Hepatocyte (in vitro differentiated cells): ENCODE measurements around the gene TNRC6A. TPM values are rescaled to one million over a fixed set of nuclear protein-coding genes. Genes with fewer than 3 reads are reported as not detected.

Source experiments
- DNase-seq: peaks from one replicate; pipeline ENCODE4 v3.0.0-alpha.2; 2016; ENCODE audit warnings: low spot score
- H2AFZ ChIP-seq: fragments of 200-600 bp; sonication (generic); 2 replicates; pipeline ENCODE4 v1.6.0; 2016; ENCODE audit warnings: antibody characterized with exemption, mild to moderate bottlenecking
- H3K27ac ChIP-seq: fragments of 200-600 bp; sonication (generic); 2 replicates; pipeline ENCODE4 v1.5.1; 2016; ENCODE audit warnings: mild to moderate bottlenecking
- H3K27me3 ChIP-seq: fragments of 200-600 bp; sonication (generic); 2 replicates; pipeline ENCODE4 v1.6.1; 2016
- H3K36me3 ChIP-seq: fragments of 200-600 bp; sonication (generic); replicated peaks from 2 replicates; pipeline ENCODE4 v1.5.1; 2016; ENCODE audit warnings: low read depth; ENCODE audit not compliant: insufficient read depth
- H3K4me1 ChIP-seq: fragments of 200-600 bp; sonication (generic); 2 replicates; pipeline ENCODE4 v1.5.1; 2016; ENCODE audit warnings: mild to moderate bottlenecking, moderate library complexity; ENCODE audit not compliant: insufficient read depth
- H3K4me2 ChIP-seq: fragments of 200-600 bp; sonication (generic); 2 replicates; pipeline ENCODE4 v1.6.0; 2016
- H3K4me3 ChIP-seq: fragments of 200-600 bp; sonication (generic); 2 replicates; pipeline ENCODE4 v1.5.1; 2016; ENCODE audit warnings: mild to moderate bottlenecking
- H3K79me2 ChIP-seq: fragments of 200-600 bp; sonication (generic); 2 replicates; pipeline ENCODE4 v1.6.0; 2017; ENCODE audit warnings: mild to moderate bottlenecking
- H3K9me2 ChIP-seq: fragments of 200-600 bp; sonication (generic); replicated peaks from 2 replicates; pipeline ENCODE4 v1.6.0; 2017; ENCODE audit warnings: mild to moderate bottlenecking; ENCODE audit not compliant: insufficient read depth
- H3K9me3 ChIP-seq: fragments of 200-600 bp; sonication (generic); 2 replicates; pipeline ENCODE4 v1.5.1; 2016; ENCODE audit warnings: low read depth, mild to moderate bottlenecking
- H4K20me1 ChIP-seq: fragments of 200-600 bp; sonication (generic); 2 replicates; pipeline ENCODE4 v1.6.0; 2016; ENCODE audit warnings: mild to moderate bottlenecking; ENCODE audit not compliant: insufficient read depth, poor library complexity, severe bottlenecking
- EZH2 ChIP-seq: fragments of 200-600 bp; sonication (generic); IDR thresholded peaks from 2 replicates; pipeline ENCODE4 v1.6.1; 2016; ENCODE audit warnings: antibody characterized with exemption, mild to moderate bottlenecking, borderline replicate concordance
- EZH2phosphoT487 ChIP-seq: fragments of 200-600 bp; sonication (generic); IDR thresholded peaks from one replicate; pipeline ENCODE4 v1.6.1; 2018; ENCODE audit warnings: antibody characterized with exemption, mild to moderate bottlenecking, low read depth, moderate library complexity; ENCODE audit not compliant: unreplicated experiment, severe bottlenecking
- WGBS: methylation state at CpG from one replicate; pipeline ENCODE4 v1.1.6; 2016; ENCODE audit warnings: low lambda C conversion rate; ENCODE audit errors: missing lambda C conversion rate; 5-methylcytosine and 5-hydroxymethylcytosine counted together
- polyA plus RNA-seq: library from polyadenylated mRNA; unstranded; fragments of >200 nt; fragmentation: Nextera tagmentation; extraction: Ambion mirVana; gene quantifications from 2 replicates; pipeline ENCODE4 v1.2.1, GENCODE V29; 2016
- total RNA-seq: library from RNA; depleted of rRNA; stranded (reverse); fragments of >200 nt; gene quantifications from 2 replicates; pipeline ENCODE4 v1.2.3, GENCODE V29; 2014
- TF ChIP-seq, protein P1 (sequence below): fragments of 200-600 bp; sonication (generic); IDR thresholded peaks from 2 replicates; pipeline ENCODE4 v1.5.1; 2016; ENCODE audit warnings: antibody characterized with exemption, mild to moderate bottlenecking; ENCODE audit not compliant: poor library complexity

The TNRC6A gene
- total and polyA plus RNA-seq, 2 experiments from 2014 or later = 17.1 to 52.8 TPM

DNA sequence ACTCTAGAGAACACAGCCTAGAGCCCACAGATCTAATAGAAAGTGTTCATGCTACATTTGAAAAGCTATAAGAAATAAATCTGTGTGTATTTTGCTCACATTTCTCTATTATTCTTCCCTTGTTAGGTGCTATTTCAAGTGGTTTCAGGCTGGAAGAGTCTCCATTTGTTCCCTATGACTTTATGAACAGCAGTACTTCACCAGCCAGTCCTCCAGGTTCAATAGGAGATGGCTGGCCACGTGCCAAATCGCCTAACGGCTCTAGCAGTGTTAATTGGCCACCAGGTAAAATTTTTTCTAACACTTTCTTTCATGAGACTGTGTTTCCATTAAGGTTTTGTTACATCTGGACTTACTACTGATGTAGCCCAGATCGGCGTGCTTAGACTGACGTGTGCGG lies 85.6 kb downstream of the TNRC6A start:
- Histone ChIP-seq H3K9me3 (no peaks in the 10 kb centered on the region), H3K4me1 (no peaks in the 10 kb centered on the region), H3K4me2 (no peak overlapping the region), H3K27me3 (no peaks in the 10 kb centered on the region), H2AFZ (no peak overlapping the region), H3K36me3 (no peaks in the 10 kb centered on the region), H3K79me2 (no peaks in the 10 kb centered on the region), H3K27ac (no peak overlapping the region), H3K4me3 (no peak overlapping the region), H3K9me2 (no peaks in the 10 kb centered on the region), H4K20me1 (no peaks in the 10 kb centered on the region)
- 97% methylated on average over 7 of the region's 7 CpGs for WGBS
- TF ChIP-seq EZH2 = no peak
- no peak for TF ChIP-seq EZH2phosphoT487
- TF ChIP-seq, protein P1, sequence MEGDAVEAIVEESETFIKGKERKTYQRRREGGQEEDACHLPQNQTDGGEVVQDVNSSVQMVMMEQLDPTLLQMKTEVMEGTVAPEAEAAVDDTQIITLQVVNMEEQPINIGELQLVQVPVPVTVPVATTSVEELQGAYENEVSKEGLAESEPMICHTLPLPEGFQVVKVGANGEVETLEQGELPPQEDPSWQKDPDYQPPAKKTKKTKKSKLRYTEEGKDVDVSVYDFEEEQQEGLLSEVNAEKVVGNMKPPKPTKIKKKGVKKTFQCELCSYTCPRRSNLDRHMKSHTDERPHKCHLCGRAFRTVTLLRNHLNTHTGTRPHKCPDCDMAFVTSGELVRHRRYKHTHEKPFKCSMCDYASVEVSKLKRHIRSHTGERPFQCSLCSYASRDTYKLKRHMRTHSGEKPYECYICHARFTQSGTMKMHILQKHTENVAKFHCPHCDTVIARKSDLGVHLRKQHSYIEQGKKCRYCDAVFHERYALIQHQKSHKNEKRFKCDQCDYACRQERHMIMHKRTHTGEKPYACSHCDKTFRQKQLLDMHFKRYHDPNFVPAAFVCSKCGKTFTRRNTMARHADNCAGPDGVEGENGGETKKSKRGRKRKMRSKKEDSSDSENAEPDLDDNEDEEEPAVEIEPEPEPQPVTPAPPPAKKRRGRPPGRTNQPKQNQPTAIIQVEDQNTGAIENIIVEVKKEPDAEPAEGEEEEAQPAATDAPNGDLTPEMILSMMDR = no peak
- DNase-seq = no peak

- 91% methylated on average over 6 of the region's 6 CpGs for WGBS
- H2AFZ ChIP-seq = no peak overlapping the region
- H3K4me3 ChIP-seq = no peak overlapping the region
- H3K9me3 ChIP-seq = no peaks in the 10 kb centered on the region
- H3K27ac ChIP-seq = no peak overlapping the region
- H3K36me3 ChIP-seq = no peaks in the 10 kb centered on the region
- no peaks in the 10 kb centered on the region for H3K79me2 ChIP-seq
- no peaks in the 10 kb centered on the region for H3K4me1 ChIP-seq
- no peaks in the 10 kb centered on the region for H3K9me2 ChIP-seq
- TF ChIP-seq EZH2 (no peak), EZH2phosphoT487 (no peak)
- TF ChIP-seq, protein P1 = no peak
- H3K27me3 ChIP-seq = no peaks in the 10 kb centered on the region
- no peak for DNase-seq
- no peaks in the 10 kb centered on the region for H4K20me1 ChIP-seq
- H3K4me2 ChIP-seq = no peak overlapping the region
Measured at GRCh38 chr16:24816688-24817087, 87.2 kb downstream of the TNRC6A start.

DNA sequence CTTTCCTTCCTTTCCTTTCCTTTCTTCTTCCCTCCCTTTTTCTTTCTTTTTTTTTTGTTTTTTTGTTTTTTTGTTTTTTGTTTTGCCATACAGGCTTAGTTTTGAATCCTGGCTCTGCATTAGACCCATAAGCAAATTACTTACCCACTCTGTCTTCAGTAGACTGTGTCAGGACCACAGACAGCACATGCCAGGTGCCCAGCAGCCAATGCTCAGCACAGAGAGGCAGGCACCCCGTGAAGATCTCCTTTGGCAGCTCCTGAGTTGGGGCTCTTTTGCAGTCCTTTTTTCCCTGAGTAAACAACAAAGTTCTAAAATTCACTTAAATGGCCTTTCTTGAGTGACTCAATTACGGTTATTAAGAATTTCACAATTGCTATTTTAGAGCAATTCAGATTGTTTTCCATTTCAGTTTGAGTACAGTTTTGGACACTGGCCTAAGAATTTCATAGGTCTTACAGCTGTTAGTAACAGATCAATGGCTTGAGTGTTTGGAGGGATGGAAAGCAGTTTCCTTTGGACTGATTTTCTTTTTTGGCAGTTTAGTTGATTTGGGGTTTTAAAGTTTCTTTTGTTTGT lies 90.1 kb downstream of the TNRC6A start:
- Histone ChIP-seq H3K4me2 (no peak overlapping the region), H3K4me1 (no peaks in the 10 kb centered on the region), H3K27ac (no peak overlapping the region), H2AFZ (no peak overlapping the region), H4K20me1 (no peaks in the 10 kb centered on the region), H3K27me3 (no peaks in the 10 kb centered on the region), H3K36me3 (no peaks in the 10 kb centered on the region), H3K9me2 (no peaks in the 10 kb centered on the region), H3K79me2 (no peaks in the 10 kb centered on the region), H3K9me3 (no peaks in the 10 kb centered on the region), H3K4me3 (no peak overlapping the region)
- WGBS = 65% methylated on average over 2 of the region's 2 CpGs
- DNase-seq = no peak
- TF ChIP-seq, protein P1 = no peak
- TF ChIP-seq EZH2phosphoT487 (no peak), EZH2 (no peak)

DNA sequence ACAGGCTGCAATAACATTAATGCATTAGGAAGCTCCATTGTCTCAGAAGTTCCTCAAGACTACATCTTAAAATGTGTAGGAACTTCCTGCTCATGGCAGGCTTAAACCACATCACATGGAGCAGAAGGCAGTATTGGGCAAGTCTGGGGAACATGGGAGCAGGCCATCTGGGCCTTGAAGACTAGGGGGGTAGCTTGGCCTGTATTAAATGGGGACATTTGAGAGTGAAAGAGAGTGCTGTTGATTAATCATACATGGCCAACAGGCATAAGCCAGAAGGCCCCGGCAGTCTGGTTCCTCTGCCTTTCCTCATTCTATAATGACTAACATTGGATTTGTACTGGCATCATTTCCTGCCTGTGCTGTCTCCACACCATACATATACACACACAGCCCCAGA lies 91.1 kb downstream of the TNRC6A start:
- Histone ChIP-seq H4K20me1 (no peaks in the 10 kb centered on the region), H3K36me3 (no peaks in the 10 kb centered on the region), H3K27ac (no peak overlapping the region), H3K27me3 (no peaks in the 10 kb centered on the region), H3K9me3 (no peaks in the 10 kb centered on the region), H3K4me3 (no peak overlapping the region), H3K9me2 (no peaks in the 10 kb centered on the region), H3K4me1 (no peaks in the 10 kb centered on the region), H3K79me2 (no peaks in the 10 kb centered on the region), H3K4me2 (no peak overlapping the region), H2AFZ (no peak overlapping the region)
- DNase-seq = no peak
- no peak for TF ChIP-seq EZH2phosphoT487
- TF ChIP-seq, protein P1 = no peak
- no peak for TF ChIP-seq EZH2
- WGBS = 92% methylated on average over 1 of the region's 1 CpG
